ENCODE measurements around the gene HIF3A. TPM values are rescaled to one million over a fixed set of nuclear protein-coding genes. Genes with fewer than 3 reads are reported as not detected.

The HIF3A gene
- total RNA-seq, 1 donor from 2014 or later, result 12.6 TPM

DNA sequence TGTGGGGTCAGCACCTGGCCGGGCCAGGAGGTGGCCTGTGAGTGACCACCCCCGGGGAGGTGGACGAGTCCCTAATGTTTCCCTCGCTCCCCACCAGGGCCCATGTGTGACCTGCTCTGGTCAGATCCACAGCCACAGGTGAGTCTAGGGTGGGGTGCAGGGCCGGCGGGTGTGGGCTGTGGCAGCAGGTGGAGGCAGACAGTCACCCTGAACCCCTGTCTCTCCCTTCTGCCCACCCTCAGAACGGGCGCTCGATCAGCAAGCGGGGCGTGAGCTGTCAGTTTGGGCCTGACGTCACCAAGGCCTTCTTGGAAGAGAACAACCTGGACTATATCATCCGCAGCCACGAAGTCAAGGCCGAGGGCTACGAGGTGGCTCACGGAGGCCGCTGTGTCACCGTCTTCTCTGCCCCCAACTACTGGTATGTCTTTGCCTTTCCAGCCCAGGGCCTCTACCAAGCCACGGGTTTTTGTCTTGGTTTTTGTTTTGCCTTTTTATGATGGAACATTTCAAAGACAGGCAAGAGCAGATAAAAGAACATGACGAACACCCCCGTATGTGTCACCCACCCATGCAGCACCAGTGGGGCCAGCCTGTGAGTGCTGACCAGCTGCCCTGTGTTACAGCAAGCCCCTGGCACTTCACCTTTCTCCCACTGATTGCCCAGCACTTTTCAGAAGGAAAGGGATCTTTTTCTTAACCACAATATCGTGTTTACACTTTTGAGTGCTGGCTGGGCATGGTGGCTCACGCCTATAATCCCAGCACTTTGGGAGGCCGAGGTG, 91.7 kb downstream of the HIF3A start:
- Histone ChIP-seq H4K20me1 (ENCODE audit: insufficient read depth, low read length) (no peaks in the 10 kb centered on the region), H3K27ac (ENCODE audit: low read depth, low read length) (no peak overlapping the region), H3K4me2 (ENCODE audit: low read length) (no peak overlapping the region), H3K9ac (ENCODE audit: low read length) (no peak overlapping the region), H3K27me3 (ENCODE audit: insufficient read depth, low read length) (no peaks in the 10 kb centered on the region), H3K4me3 (ENCODE audit: insufficient read depth, low read depth, low read length) (no peak overlapping the region), H3K9me3 (ENCODE audit: insufficient read depth, low read depth, low read length) (peaks cover 5% of the 10 kb centered on the region), H3K36me3 (ENCODE audit: insufficient read depth, low read length) (peaks cover 16% of the 10 kb centered on the region), H3K79me2 (ENCODE audit: insufficient read depth, low read length) (no peaks in the 10 kb centered on the region), H3K4me1 (ENCODE audit: insufficient read depth, low read length) (peaks cover 5% of the 10 kb centered on the region), H2AFZ (ENCODE audit: low read depth, low read length) (no peak overlapping the region)
- no peak for FAIRE-seq
- H3K27ac Mint-ChIP-seq (ENCODE audit: unreplicated experiment), result no peak overlapping the region
- no peaks in the 10 kb centered on the region for H3K27me3 Mint-ChIP-seq (ENCODE audit: low read depth, unreplicated experiment)
- H3K4me3 Mint-ChIP-seq (ENCODE audit: unreplicated experiment), result no peak overlapping the region
- peaks cover 45% of the 10 kb centered on the region for H3K36me3 Mint-ChIP-seq (ENCODE audit: low read depth, unreplicated experiment)
- peaks cover 6% of the 10 kb centered on the region for H3K4me1 Mint-ChIP-seq (ENCODE audit: low read depth, unreplicated experiment)
- DNase-seq (ENCODE audit: low read depth), result no peak
- TF ChIP-seq, protein P1, sequence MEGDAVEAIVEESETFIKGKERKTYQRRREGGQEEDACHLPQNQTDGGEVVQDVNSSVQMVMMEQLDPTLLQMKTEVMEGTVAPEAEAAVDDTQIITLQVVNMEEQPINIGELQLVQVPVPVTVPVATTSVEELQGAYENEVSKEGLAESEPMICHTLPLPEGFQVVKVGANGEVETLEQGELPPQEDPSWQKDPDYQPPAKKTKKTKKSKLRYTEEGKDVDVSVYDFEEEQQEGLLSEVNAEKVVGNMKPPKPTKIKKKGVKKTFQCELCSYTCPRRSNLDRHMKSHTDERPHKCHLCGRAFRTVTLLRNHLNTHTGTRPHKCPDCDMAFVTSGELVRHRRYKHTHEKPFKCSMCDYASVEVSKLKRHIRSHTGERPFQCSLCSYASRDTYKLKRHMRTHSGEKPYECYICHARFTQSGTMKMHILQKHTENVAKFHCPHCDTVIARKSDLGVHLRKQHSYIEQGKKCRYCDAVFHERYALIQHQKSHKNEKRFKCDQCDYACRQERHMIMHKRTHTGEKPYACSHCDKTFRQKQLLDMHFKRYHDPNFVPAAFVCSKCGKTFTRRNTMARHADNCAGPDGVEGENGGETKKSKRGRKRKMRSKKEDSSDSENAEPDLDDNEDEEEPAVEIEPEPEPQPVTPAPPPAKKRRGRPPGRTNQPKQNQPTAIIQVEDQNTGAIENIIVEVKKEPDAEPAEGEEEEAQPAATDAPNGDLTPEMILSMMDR (IDR thresholded peaks at IDR 0.05; ENCODE audit: insufficient read depth, low read depth, low read length), result no peak
- TF ChIP-seq EZH2 (IDR thresholded peaks at IDR 0.05; ENCODE audit: insufficient read depth, low read length), result no peak
- H3K9me3 Mint-ChIP-seq (ENCODE audit: unreplicated experiment), result no peaks in the 10 kb centered on the region

DNA sequence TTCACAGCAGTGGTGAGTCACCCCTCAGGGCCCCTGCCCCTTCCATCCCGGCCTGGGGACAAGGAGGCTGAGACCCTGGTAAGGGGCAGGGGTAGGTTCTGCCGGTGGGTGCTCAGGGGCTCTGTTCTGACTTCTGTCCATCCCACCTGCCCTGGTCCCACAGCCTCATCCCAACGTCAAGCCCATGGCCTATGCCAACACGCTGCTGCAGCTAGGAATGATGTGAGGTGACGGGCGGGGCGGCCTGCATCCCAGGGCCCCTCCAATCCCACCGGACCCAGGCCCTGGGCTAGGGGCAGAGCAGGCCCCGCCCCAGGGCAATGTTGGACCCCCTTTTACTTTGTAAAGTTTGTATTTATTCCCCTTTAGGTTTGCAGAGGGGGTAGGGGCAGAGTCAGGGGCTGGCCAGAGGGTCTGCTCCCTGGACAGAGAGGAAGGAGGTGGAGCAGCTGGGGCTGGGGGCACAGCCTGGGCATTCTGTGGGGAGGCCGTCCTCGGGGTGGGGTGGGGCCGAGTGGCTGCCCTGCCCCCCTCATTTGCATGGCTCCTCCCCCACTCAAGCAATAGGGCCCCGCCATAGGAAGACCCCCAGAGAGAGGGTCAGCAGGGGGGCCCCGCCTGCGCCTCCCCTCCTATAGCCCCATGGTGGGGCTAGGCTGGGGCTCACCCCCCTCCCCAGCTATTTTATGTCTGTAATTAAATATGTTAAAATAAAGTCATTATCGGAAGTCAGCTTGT, 93.4 kb downstream of the HIF3A start:
- Mint-ChIP-seq H3K9me3 (ENCODE audit: unreplicated experiment) (no peaks in the 10 kb centered on the region), H3K4me1 (ENCODE audit: low read depth, unreplicated experiment) (peaks cover 6% of the 10 kb centered on the region), H3K27me3 (ENCODE audit: low read depth, unreplicated experiment) (no peaks in the 10 kb centered on the region), H3K36me3 (ENCODE audit: low read depth, unreplicated experiment) (peaks cover 44% of the 10 kb centered on the region), H3K4me3 (ENCODE audit: unreplicated experiment) (no peak overlapping the region), H3K27ac (ENCODE audit: unreplicated experiment) (no peak overlapping the region)
- TF ChIP-seq, protein P1 (IDR thresholded peaks at IDR 0.05; ENCODE audit: insufficient read depth, low read depth, low read length), result no peak
- no peak for TF ChIP-seq EZH2 (IDR thresholded peaks at IDR 0.05; ENCODE audit: insufficient read depth, low read length)
- H3K27me3 ChIP-seq (ENCODE audit: insufficient read depth, low read length), result no peaks in the 10 kb centered on the region
- no peaks in the 10 kb centered on the region for H4K20me1 ChIP-seq (ENCODE audit: insufficient read depth, low read length)
- H3K4me2 ChIP-seq (ENCODE audit: low read length), result no peak overlapping the region
- FAIRE-seq (no peak), DNase-seq (ENCODE audit: low read depth) (no peak)
- H3K27ac ChIP-seq (ENCODE audit: low read depth, low read length), result no peak overlapping the region
- H3K79me2 ChIP-seq (ENCODE audit: insufficient read depth, low read length), result no peaks in the 10 kb centered on the region
- H3K9ac ChIP-seq (ENCODE audit: low read length), result no peak overlapping the region
- H3K36me3 ChIP-seq (ENCODE audit: insufficient read depth, low read length), result peaks cover 13% of the 10 kb centered on the region
- peaks cover 5% of the 10 kb centered on the region for H3K9me3 ChIP-seq (ENCODE audit: insufficient read depth, low read depth, low read length)
- H2AFZ ChIP-seq (ENCODE audit: low read depth, low read length), result no peak overlapping the region
- H3K4me1 ChIP-seq (ENCODE audit: insufficient read depth, low read length), result peaks cover 5% of the 10 kb centered on the region
- H3K4me3 ChIP-seq (ENCODE audit: insufficient read depth, low read depth, low read length), result no peak overlapping the region

Data from astrocyte (in vitro differentiated cells and primary cell).